Breast epithelium (tissue), 3 donors: Measurements from ENCODE around the gene FAM217B.

Source experiments
- POLR2A ChIP-seq: fragments of 450-650 bp; IDR thresholded peaks from one replicate; pipeline ENCODE4 v1.6.1; 2016; ENCODE audit warnings: antibody characterized with exemption, mild to moderate bottlenecking, moderate library complexity
- POLR2AphosphoS5 ChIP-seq, 3 donors: sonication (generic); formaldehyde crosslinking; IDR thresholded peaks; one replicate each; pipeline ENCODE4 v1.6.1; 2017; ENCODE audit warnings: antibody characterized with exemption in 3 of 3
- TF ChIP-seq, protein P1 (sequence below), 3 donors: fragments of 450-650 bp; IDR thresholded peaks; one replicate each; pipeline ENCODE4 v1.5.1; 2016 to 2017; ENCODE audit warnings: antibody characterized with exemption in 3 of 3, mild to moderate bottlenecking in 3 of 3, moderate library complexity in 3 of 3

DNA sequence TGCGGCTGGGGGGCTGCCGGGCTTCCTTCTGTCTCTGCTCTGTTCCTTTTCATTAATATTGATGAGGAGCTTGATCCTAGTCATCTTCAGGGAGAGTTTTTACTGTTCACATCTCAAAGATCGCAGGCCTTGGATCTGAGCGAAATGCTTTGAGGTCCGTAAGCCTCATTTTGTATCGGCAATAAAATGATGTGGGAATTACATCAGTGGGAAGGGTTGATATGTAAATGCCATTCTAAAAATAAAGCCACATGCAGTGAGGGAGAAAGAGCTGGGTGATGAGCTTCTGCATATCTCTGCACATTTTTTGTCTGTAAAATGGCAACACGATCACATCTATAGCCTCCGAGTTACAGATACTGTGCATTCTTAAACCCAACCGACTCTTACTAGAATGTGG is 42.9 kb downstream of the FAM217B start:
- TF ChIP-seq, protein P1, sequence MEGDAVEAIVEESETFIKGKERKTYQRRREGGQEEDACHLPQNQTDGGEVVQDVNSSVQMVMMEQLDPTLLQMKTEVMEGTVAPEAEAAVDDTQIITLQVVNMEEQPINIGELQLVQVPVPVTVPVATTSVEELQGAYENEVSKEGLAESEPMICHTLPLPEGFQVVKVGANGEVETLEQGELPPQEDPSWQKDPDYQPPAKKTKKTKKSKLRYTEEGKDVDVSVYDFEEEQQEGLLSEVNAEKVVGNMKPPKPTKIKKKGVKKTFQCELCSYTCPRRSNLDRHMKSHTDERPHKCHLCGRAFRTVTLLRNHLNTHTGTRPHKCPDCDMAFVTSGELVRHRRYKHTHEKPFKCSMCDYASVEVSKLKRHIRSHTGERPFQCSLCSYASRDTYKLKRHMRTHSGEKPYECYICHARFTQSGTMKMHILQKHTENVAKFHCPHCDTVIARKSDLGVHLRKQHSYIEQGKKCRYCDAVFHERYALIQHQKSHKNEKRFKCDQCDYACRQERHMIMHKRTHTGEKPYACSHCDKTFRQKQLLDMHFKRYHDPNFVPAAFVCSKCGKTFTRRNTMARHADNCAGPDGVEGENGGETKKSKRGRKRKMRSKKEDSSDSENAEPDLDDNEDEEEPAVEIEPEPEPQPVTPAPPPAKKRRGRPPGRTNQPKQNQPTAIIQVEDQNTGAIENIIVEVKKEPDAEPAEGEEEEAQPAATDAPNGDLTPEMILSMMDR (IDR thresholded peaks at IDR 0.05) = no peak
- TF ChIP-seq POLR2AphosphoS5 (IDR thresholded peaks at IDR 0.05) (no peak), POLR2A (no peak)
